GM18505 (cell line): ENCODE data around the gene AMMECR1.
"Not testable (repeated sequence)": the region's sequence is repeated elsewhere in the genome, so short reads cannot be mapped to it uniquely, and the experiment has no call there.

Source experiments
- ATAC-seq: cut with Tn5 transposase; IDR thresholded peaks from one replicate; pipeline ENCODE4 v1.9.1; 2021; ENCODE audit not compliant: unreplicated experiment
- POLR2A ChIP-seq: IDR thresholded peaks from 4 replicates; pipeline ENCODE4 v1.6.1; 2011; ENCODE audit warnings: borderline replicate concordance; ENCODE audit not compliant: insufficient read depth, insufficient read length; ENCODE audit errors: extremely low read depth

The AMMECR1 gene

GRCh38 chrX:110317820-110318663 lies at the start of gene AMMECR1:
Gene AMMECR1 (minus strand): TSS chrX:110318085. CDS start chrX:110318071, 14 bp downstream.
- peak; percentile 71 for ATAC-seq
- TF ChIP-seq POLR2A: peak; percentile 84

DNA sequence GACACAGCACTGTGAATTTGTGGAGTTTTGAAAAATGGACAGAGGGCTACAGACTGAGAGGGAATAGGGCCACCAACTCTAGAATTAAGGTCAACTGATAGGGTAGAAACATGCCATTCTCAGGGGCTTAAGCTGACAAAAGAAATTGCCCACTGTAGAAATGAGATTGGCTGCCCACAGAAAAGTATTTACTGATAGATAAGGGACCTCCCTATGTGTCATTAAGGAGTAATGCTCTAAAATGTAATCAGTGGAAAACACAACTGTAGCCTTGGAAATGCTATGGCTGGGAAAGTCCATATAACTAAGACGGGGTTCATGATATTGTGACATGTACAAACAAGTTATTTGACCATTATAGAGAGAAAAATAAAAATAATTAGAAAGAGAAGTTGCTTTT lies 45.4 kb upstream of the AMMECR1 start:
- no peak for ATAC-seq
- no peak for TF ChIP-seq POLR2A

GRCh38 chrX:110359273-110359672 lies 41.4 kb upstream of the AMMECR1 start:
- TF ChIP-seq POLR2A: no peak
- no peak for ATAC-seq

GRCh38 chrX:110358548-110358947 lies 40.7 kb upstream of the AMMECR1 start, which contains the start of gene RTL9:
Gene RTL9 (plus strand): TSS chrX:110358848. CDS start chrX:110450618, 91,770 bp downstream.
- ATAC-seq: no peak
- TF ChIP-seq POLR2A: no peak

- TF ChIP-seq POLR2A: no peak
- ATAC-seq: no peak
Measured at GRCh38 chrX:110346681-110347080, 28.8 kb upstream of the AMMECR1 start.

GRCh38 chrX:110341189-110342035 lies 23.5 kb upstream of the AMMECR1 start:
- TF ChIP-seq POLR2A: no peak
- ATAC-seq: peak; percentile 73

GRCh38 chrX:110338935-110339334 lies 21.1 kb upstream of the AMMECR1 start:
- no peak for ATAC-seq
- TF ChIP-seq POLR2A: no peak

DNA sequence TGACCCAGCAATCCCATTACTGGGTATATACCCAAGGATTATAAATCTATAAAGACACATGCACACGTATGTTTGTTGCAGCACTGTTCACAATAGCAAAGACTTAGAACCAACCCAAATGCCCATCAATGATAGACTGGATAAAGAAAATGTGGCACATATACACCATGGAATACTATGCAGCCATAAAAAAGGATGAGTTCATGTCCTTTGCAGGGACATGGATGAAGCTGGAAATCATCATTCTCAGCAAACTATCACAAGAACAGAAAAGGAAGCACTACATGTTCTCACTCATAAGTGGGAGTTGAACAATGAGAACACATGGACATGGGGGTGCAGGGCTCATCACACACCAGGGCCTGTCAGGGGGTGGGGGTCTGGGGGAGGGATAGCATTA lies 15.6 kb upstream of the AMMECR1 start:
- ATAC-seq: not testable (repeated sequence)

GRCh38 chrX:110331444-110332030 lies 13.7 kb upstream of the AMMECR1 start:
- ATAC-seq: no peak
- no peak for TF ChIP-seq POLR2A

DNA sequence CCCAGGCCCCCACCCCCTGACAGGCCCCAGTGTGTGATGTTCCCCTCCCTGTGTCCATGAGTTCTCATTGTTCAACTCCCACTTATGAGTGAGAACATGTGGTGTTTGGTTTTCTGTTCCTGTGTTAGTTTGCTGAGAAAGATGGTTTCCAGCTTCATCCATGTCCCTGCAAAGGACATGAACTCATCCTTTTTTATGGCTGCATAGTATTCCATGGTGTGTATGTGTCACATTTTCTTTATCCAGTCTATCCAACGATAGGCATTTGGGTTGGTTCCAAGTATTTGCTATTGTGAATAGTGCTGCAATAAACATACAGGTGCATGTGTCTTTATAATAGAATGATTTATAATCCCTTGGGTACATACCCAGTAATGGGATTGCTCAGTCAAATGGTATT lies 10.7 kb upstream of the AMMECR1 start:
- ATAC-seq: not testable (repeated sequence)

DNA sequence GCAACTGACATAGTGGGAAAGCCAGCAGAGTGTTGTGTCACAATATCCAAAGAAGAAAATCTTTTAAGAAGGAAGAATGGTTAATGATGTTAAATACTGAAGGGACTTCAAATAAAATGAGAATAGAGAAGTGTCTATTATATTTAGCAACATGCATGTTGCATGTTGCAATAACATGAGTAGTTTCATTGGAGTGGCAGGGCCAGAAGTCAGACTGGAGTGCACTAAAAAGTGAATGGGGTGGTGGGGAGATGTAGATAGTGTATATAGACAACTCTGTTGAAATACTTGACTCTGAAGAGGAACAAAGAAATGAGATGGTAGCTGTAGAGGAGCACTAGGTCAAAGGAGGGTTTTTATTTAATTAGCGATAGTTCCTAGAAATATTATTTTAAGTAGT lies 9.5 kb upstream of the AMMECR1 start:
- TF ChIP-seq POLR2A: no peak
- ATAC-seq: no peak

DNA sequence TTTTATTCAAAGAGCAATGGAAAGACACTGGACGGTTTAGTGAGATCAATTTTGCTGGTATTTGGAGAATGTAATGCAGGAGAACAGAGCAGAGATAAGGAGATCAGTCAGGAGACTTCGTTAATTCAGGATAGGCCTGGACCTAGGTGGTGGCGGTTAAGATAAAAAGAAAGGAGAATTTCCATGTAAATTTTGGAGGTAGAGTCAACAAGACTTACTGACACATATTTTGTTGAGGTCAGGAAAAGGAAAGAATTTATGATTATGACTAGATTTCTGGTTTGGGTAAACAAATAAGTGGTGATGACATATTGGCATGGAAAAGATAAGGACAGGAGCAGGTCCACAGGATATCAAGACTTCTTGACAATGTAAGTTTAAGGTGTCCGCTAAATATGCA lies 8.8 kb upstream of the AMMECR1 start:
- ATAC-seq: no peak
- no peak for TF ChIP-seq POLR2A

GRCh38 chrX:110322603-110323002 lies 4.7 kb upstream of the AMMECR1 start:
- TF ChIP-seq POLR2A: no peak
- no peak for ATAC-seq
